NCI-H2227 treated with DMSO at 0.1 percent for 48 hours (cell line): ENCODE measurements around the gene AGRN.
A peak's percentile ranks its signal among the peaks of the same experiment; 100 is the strongest.
"Not testable (repeated sequence)": the region's sequence is repeated elsewhere in the genome, so short reads cannot be mapped to it uniquely, and the experiment has no call there.

ENCODE experiments used
- DNase-seq: peaks from one replicate; lab custom pipeline; 2025; lab: John Stamatoyannopoulos, UW

Gene AGRN

GRCh38 chr1:981955-982558 lies 37.9 kb upstream of the AGRN start, which contains the start of gene PERM1:
Gene PERM1, minus strand, starts transcription at chr1:982093. Its CDS starts 1,064 bp downstream, at chr1:981029.
- no peak for DNase-seq

DNA sequence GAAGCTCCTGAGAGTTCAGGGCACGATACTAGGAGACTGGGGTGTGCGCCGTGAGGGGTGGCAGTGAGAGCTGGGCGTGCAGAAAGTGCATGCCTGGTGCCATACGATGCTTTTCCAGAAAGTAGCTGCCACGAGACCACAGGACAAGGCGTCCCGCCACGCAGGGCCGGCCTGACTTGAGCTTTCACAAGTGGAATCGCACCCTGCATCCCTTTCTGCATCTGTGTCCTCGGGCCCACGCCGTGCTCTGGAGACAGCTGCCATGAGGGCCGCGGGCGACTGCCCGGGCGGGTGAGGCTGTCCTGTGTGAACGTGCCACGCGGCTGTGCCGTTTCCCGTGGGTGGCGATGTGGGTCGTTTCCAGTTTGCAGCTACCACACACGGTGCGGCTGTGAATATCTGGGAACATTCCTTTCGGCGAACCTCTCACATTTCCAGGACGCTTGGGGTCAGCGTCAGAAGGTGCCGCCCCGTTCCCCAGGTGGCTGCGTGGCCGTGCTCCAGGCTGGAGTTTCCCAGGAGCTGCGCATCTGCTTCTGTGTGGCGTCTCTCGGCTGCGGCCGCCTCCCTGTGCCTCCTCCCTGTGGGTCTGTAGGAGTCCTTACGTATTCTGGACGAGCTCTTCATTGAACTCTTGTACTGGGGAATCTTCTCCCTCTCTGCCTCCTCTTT lies 37.0 kb upstream of the AGRN start:
- no peak for DNase-seq

DNA sequence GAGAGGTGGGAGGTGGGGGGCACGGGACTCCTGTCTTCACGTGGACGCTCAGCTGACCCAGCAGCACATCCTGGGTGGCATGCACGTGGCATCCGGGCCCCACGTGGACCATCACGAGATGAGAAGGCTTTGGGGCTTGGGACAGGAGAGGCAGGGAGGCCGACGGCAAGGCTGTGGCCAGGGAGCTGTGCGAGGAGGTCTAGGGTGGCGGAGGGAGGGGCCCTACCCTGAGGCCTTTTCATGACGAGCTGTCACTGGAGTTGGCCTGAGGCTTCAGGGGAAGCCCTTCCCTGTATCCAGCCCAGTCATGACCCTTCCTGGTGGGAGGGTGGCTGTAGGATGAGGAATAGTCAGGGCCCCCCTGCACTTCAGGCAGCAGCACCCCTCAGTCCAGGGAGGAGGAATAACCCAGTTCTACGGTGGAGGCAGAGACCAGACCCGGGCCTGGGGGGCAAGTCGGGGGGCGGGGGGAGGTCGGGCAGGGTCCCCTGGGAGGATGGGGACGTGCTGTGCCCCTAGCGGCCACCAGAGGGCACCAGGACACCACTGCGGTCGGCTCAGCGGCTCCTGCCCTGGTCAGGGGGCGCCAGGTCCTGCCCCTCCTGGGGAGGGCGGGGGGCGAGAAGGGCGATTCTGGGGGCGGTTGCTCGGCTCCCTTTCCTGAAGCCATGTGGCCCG lies 36.0 kb upstream of the AGRN start:
- DNase-seq, result no peak

DNA sequence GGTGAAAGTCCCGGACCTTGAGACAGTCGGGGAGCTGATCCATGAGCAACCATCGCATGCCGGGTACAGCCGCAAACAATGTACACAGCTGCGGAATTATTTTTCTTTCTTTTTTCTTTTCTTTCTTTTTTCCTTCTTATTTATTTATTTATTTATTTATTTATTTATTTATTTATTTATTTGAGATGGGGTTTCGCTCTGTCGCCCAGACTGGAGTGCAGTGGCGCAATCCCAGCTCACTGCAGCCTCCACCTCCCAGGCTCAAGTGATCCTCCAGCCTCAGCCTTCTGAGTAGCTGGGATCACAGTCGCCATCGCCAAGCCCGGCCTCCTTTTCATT lies 35.5 kb upstream of the AGRN start:
- DNase-seq, result no peak

- no peak for DNase-seq
Measured at GRCh38 chr1:985126-985525, 34.8 kb upstream of the AGRN start.

DNA sequence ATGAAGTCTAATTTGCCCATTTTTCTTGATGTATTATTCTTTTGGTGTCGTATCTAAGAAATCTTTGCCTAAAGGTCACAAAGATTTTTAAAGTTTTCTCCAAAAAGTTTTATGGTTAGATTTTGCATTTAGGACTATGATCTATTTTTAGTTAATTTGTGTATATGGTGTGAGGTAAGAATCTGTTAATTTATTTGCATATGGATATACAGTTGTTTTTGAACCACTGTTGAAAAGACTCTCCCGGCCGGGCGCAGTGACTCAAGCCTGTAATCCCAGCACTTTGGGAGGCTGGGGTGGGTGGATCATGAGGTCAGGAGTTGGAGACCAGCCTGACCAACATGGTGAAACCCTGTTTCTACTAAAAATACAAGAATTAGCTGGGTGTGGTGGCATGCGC lies 31.9 kb upstream of the AGRN start:
- not testable (repeated sequence) for DNase-seq

DNA sequence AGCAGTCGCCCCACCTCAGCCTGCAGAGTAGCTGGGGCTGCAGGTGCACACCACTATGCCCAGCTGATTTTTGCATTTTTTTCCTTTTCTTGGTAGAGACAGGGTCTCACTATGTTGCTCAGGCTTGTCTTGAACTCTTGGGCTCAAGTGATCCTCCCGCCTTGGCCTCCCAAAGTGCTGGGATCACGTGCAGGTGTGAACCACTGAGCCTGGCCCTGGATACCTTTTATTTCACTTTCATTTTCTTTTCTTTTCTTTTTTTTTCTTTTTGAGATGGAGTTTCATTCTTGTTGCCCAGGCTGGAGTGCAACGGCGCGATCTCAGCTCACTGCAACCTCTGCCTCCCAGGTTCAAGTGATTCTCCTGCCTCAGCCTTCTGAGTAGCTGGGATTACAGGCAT lies 28.6 kb upstream of the AGRN start:
- DNase-seq, result not testable (repeated sequence)

DNA sequence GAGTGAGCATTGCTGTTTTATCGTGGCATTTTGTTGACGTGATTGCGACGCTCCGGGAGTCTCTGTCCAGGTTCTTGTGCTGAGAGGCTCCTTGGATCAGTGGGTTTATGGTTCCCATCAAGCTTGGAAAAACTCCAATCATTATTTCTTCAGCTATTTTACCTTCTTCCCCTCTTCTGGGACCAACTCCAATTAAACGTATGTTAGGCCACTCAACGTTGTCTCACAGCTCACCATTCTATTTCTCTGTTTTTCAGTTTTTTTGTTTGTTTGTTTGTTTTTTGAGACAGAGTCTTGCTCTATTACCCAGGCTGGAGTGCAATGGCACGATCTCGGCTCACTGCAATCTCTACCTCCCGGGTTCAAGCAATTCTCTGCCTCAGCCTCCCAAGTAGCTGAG lies 28.0 kb upstream of the AGRN start:
- no peak for DNase-seq

GRCh38 chr1:992362-992761 lies 27.6 kb upstream of the AGRN start:
- no peak for DNase-seq

DNA sequence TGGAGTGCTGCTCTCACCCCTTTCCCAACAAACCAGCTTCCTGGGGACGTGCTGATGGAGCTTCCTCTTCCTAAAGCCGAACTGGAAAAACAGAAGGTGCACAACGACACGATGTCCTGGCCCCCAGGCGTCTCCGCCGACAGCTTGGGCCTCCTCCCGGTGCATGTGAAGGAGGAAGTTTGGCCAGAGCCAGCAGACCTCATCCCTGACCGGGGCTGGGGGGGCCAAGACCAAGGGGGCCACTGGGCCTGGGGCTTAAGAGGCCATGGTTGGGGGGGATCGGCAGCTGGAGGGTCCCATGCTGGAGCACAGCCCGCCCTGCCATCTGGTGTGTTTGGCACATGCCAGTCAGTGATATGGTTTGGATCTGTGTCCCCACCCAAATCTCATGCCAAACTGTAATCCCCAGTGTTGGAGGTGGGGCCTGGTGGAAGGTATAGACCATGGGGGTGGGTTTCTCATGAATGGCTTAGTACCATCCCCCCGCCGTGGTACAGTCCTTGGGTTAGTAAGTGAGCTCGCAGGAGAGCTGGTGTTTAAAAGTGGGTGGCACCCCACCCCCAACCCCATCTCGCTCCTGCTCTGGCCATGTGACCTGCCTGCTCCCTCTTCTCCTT lies 26.4 kb upstream of the AGRN start:
- no peak for DNase-seq

DNA sequence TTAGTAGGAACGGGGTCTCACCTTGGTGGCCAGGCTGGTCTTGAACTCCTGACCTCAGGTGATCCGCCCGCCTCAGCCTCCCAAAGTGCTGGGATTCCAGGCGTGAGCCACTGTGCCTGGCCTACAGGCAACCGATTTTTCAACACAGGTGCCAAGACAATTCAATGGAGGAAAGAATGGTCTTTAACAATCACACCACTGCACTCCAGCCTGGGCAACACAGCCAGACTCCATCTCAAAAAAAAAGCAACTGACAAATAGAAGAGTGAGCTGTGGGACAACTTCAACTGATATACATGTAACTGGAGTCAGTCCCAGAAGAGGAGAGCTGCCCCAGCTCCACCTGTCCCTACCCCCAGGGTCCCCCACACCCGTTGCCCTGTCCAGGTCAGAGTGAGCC lies 25.4 kb upstream of the AGRN start:
- DNase-seq, result not testable (repeated sequence)

DNA sequence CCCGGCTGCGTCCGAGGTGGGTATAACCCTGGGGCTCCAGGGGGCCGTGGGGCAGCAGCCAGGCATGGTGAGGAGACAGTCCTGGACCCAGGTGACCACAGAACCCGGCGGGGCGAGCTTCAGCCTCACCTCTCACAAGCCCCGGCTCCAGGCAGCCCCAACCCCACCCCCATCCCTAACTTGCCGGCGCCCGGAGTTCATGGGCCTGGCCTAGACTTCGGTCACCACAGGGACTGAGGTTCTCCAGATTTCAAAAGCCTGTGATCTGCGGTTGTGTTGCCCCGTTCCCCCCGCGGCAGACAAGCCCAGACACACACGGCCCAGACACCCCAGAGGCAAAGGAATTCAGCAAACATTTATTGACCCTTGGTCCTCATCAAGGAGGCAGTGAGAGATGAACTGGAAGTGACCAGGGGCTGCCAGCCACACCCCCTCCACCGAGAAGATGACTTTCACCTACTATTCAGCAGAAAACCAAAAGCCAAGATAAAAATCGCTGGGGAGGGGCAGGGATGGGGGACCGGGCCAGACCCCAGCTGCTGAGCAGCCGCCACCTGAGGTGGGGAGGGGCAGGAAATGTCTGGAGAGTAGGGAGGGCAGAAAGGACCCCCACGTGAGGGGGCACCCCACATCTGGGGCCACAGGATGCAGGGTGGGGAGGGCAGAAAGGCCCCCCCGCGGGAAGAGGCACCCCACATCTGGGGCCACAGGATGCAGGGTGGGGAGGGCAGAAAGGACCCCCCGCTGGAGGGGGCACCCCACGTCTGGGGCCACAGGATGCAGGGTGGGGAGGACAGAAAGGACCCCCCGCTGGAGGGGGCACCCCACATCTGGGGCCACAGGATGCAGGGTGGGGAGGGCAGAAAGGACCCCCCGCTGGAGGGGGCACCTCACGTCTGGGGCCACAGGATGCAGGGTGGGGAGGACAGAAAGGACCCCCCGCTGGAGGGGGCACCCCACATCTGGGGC lies 24.0 kb upstream of the AGRN start:
- no peak for DNase-seq

GRCh38 chr1:996851-997712 lies 22.8 kb upstream of the AGRN start:
- no peak for DNase-seq

- no peak for DNase-seq
Measured at GRCh38 chr1:997713-997992, 22.3 kb upstream of the AGRN start.

DNA sequence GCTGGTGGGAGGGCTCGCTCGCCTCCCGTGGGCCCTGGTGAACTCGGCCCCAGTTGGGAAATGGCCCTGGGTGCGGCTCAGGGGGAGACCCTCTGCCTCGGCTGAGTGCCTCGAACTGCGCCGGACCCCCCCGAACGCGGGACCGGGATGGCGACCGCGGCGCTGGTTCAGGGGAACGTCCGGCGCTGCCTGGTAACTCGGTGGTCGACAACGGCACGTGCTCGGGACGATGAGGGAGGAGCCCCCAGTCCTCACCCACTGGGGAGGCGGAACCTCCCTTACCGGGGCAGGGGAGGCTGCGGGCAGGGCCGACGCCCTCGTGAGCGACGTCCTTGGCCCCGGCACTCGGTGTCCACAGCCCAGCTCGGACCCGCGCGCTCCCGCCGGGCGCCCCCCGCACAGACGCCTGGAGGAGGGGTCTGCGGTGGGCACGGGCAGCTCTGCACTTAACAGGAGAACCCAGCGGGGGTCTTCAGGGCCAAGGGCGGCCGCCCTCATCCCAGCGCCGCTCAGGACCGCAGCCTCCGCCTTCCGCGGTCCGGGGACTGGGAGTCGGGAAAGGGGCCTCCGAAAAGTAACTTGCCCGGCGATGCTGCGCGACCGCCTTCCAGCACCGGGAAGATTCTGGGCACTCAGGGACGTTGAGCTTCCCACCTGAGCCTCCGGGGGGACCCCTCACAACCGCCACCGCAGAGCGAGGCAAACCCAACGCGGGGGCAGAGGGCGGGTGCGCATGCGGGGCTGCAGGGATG lies 21.8 kb upstream of the AGRN start:
- DNase-seq, result no peak

DNA sequence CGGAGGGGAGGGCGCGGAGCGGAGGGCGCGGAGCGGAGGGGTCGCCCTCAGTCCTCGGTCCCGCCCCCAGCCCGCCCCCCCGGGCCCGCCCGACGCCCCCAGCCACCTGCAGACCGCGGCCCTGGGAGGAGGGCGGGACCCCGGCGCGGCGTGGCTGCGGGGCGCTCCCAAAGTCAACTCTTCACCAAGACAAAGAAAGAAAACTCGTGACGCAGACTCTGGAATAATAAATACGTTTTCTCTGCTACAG lies 21.2 kb upstream of the AGRN start:
- peak; percentile 28 for DNase-seq

GRCh38 chr1:998995-999724 lies 20.8 kb upstream of the AGRN start:
- DNase-seq, result no peak

DNA sequence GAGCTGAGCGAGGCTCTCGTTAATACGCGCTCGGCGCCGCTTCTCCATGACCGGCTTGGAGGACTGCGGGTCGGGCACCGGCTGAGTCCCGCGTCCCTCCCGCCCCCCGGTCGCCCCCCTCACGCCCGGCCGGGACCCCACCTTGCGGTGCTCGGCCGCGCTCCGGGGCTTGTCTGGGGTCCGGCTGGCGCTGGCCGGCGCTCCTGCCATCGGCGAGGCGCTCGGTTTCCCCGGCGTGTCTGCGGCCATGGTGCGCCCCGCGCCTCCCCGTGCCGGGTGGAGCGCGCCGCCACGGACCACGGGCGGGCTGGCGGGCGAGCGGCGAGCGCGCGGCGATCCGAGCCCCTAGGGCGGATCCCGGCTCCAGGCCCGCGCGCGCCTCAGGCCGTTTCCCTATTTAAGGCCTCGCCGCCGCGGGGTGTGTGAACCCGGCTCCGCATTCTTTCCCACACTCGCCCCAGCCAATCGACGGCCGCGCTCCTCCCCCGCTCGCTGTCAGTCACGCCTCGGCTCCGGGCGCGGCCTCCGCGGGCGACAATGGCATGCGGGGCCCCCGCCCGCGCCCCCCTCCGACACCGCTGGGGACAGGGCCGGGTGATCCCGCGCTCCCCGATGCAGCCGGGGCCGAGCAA lies 20.1 kb upstream of the AGRN start, which contains the start of gene HES4:
TSS of gene HES4 (minus strand) at position 373 of the 632 bp plus-strand sequence. CDS start at position 249, 124 bp downstream.
- peak; percentile 91 for DNase-seq

- peak; percentile 79 for DNase-seq
Measured at GRCh38 chr1:1000357-1001056, 19.4 kb upstream of the AGRN start.
